Nephron (organoid): ENCODE measurements around the gene ABCA5.

ENCODE experiments used
- H3K27ac Mint-ChIP-seq, 3 experiments: 2 replicates each; pipeline ENCODE4 v1.8.0; 2020; ENCODE audit warnings: mixed read lengths in 3 of 3, mild to moderate bottlenecking in 2 of 3, moderate library complexity in 1 of 3
- H3K27me3 Mint-ChIP-seq: 2 replicates; pipeline ENCODE4 v1.8.0; 2021; ENCODE audit warnings: low read depth, mild to moderate bottlenecking, moderate library complexity, mixed read lengths
- H3K36me3 Mint-ChIP-seq: 2 replicates; pipeline ENCODE4 v1.8.0; 2020; ENCODE audit warnings: low read depth, mixed read lengths
- H3K4me1 Mint-ChIP-seq: 2 replicates; pipeline ENCODE4 v1.8.0; 2020; ENCODE audit warnings: mixed read lengths
- H3K4me3 Mint-ChIP-seq, 3 experiments: 2 replicates each; pipeline ENCODE4 v1.8.0; 2020; ENCODE audit warnings: mild to moderate bottlenecking in 3 of 3, mixed read lengths in 3 of 3, moderate library complexity in 2 of 3
- H3K9me3 Mint-ChIP-seq: 2 replicates; pipeline ENCODE4 v1.8.0; 2020; ENCODE audit warnings: mixed read lengths
- CTCF ChIP-seq, 3 experiments: fragments of 200-600 bp; sonication (generic); IDR thresholded peaks; one replicate each; pipeline ENCODE4 v1.5.0; 2021; ENCODE audit warnings: antibody characterized with exemption in 3 of 3; ENCODE audit not compliant: unreplicated experiment in 3 of 3

The ABCA5 gene

DNA sequence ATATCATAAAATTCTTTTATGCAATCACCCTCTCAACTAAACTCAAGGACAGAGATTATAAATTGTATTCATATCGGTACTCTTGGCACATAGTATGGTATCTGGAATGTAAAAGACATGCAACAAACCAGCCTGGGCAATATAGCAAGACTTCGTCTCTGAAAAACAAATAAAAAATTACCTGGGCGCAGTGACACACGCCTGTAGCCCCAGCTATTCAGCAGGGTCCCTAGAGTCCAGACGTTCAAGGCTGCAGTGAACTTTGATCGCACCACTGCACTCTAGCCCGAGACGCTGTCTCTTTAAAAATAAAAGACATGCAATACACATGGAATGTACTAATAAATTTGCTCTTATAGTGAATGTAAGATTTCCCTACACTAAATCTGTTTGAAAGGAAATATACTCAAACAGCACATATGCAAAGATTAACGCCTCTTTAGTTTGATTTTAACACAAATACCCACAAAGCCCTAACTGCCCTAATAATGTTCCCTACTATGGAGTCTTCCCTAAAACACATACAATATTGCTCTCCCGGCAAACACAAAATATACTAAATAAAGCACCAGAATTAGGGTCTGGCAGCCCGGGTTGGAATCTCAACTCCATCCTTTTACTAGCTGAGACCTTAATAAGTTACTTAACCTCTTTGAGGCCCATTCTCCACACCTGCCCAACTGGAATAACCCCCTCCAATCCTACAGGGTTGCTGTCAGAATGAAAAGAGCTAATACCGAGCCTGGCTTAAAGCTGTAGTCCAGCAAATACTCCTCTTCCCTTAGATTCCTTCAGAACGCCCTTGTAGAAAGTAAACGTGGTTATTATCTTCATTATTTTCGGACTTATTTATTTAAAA, 1.2 kb downstream of the ABCA5 start:
- H3K27ac Mint-ChIP-seq, result peak overlapping the region in 1 of 3 experiments; percentile 52
- peaks cover 32% of the 10 kb centered on the region for H3K27me3 Mint-ChIP-seq
- H3K36me3 Mint-ChIP-seq, result no peaks in the 10 kb centered on the region
- H3K4me1 Mint-ChIP-seq, result peaks cover 10% of the 10 kb centered on the region
- H3K4me3 Mint-ChIP-seq, result peak overlapping the region; percentile 86 to 89 (median 88)
- no peaks in the 10 kb centered on the region for H3K9me3 Mint-ChIP-seq
- no peak for TF ChIP-seq CTCF (IDR thresholded peaks at IDR 0.05; ENCODE audit: unreplicated experiment in 3 of 3)

- peaks cover 10% of the 10 kb centered on the region for H3K4me1 Mint-ChIP-seq
These were observed 3.1 kb downstream of the ABCA5 start for GRCh38 chr17:69323806-69324205.

DNA sequence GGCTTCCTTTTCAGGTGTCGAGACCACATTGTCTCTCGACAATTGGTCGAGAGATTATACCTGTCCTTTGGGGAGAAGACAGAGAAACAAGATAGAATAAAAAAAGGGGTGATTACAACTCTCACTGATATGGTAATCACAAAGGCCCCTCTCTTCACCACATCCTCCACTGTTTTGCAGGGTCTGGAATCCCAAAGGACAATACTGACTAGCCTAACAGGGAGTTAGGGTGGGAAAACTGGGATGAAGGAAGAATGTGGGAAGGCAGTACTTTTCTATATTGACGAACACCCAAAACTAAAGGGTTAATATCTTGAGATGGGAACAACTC, 6.1 kb downstream of the ABCA5 start:
- H3K36me3 Mint-ChIP-seq, result no peaks in the 10 kb centered on the region
- no peaks in the 10 kb centered on the region for H3K9me3 Mint-ChIP-seq
- peaks cover 3% of the 10 kb centered on the region for H3K4me1 Mint-ChIP-seq
- peaks cover 19% of the 10 kb centered on the region for H3K27me3 Mint-ChIP-seq
- H3K4me3 Mint-ChIP-seq, result no peak overlapping the region
- no peak for TF ChIP-seq CTCF (IDR thresholded peaks at IDR 0.05; ENCODE audit: unreplicated experiment in 3 of 3)
- no peak overlapping the region for H3K27ac Mint-ChIP-seq

More at GRCh38 chr17:69323806-69324205, 3.1 kb downstream of the ABCA5 start:
- H3K4me3 Mint-ChIP-seq, result peak overlapping the region in 2 of 3 experiments; percentile 10 to 22
- H3K27me3 Mint-ChIP-seq, result peaks cover 31% of the 10 kb centered on the region
- no peak for TF ChIP-seq CTCF (IDR thresholded peaks at IDR 0.05; ENCODE audit: unreplicated experiment in 3 of 3)
- H3K36me3 Mint-ChIP-seq, result no peaks in the 10 kb centered on the region
- H3K27ac Mint-ChIP-seq, result no peak overlapping the region
- no peaks in the 10 kb centered on the region for H3K9me3 Mint-ChIP-seq

GRCh38 chr17:69320210-69320907, 6.6 kb downstream of the ABCA5 start:
- TF ChIP-seq CTCF (IDR thresholded peaks at IDR 0.05; ENCODE audit: unreplicated experiment in 3 of 3), result no peak
- Mint-ChIP-seq H3K4me1 (no peaks in the 10 kb centered on the region), H3K27me3 (peaks cover 14% of the 10 kb centered on the region), H3K27ac (no peak overlapping the region), H3K36me3 (no peaks in the 10 kb centered on the region), H3K4me3 (no peak overlapping the region), H3K9me3 (no peaks in the 10 kb centered on the region)

GRCh38 chr17:69317625-69318024, 9.3 kb downstream of the ABCA5 start:
- Mint-ChIP-seq H3K9me3 (no peaks in the 10 kb centered on the region), H3K4me3 (no peak overlapping the region), H3K4me1 (peaks cover 5% of the 10 kb centered on the region), H3K27me3 (peaks cover 3% of the 10 kb centered on the region), H3K27ac (no peak overlapping the region), H3K36me3 (no peaks in the 10 kb centered on the region)
- no peak for TF ChIP-seq CTCF (IDR thresholded peaks at IDR 0.05; ENCODE audit: unreplicated experiment in 3 of 3)
